ENCODE data around the gene MFSD6.

Gene MFSD6

DNA sequence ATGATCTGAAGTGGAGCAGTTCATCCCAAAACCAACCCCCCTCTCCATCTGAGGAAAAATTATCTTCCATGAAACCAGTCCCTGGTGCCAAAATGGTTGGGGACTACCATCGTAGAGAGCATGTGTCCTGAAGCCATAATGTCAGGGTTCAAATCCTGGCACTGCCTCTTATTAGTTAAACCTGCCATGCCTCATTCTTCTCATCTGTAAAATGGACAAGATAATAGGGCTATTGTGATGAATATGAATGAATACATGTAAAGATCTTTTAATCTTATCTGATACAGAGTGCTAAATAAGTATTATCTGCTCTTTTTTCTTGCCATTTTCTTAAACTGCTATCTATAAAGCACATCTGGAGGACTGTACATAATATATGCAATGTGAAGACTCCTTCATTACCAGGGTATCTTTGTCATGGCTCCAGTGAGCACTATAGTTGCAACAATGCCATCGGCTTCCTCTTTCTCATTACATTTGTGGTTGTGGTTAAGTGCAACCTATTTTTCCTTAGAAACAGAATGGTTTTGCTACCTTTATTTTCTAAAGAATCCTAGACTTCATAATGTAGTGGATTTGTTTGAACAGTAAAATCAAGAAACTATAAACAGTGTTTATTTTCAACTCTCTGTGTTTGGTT lies 27.0 kb downstream of the MFSD6 start:
- FAIRE-seq (no peak), DNase-seq (ENCODE audit: low spot score) (no peak)

DNA sequence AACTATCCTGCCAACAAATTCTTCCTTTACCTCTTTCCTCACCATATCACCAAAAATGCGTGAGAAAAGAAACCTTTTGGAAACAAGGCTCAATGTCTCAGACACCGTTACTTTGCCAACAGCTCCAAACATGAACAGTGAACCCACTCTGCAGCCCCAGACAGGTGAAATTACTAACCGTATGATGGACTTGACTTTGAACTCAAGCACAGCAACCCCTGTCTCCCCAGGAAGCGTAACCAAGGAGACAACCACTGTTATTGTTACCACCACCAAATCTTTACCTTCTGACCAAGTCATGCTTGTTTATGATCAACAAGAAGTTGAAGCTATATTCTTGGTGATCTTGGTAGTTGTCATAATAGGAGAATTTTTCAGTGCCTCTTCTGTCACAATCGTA lies 28.4 kb downstream of the MFSD6 start:
- FAIRE-seq (no peak), DNase-seq (ENCODE audit: low spot score) (no peak)

DNA sequence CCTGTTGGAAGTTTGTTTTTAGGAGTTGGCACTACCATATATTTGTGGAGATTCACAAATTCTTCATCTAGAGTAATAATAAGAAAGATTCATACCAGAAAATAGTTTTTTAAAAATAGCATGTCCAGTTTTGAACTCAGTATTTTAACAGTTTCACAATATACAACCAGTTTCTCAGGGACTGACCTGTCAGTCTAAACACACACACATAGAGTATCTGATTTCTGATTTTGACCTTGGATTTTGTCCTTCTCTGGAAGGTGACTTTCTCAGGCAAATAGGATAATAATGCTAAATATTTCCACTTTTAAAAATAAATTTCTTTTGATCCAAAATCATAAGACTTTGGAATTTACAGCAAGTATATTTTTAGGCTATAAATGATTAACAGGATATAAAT lies 32.0 kb downstream of the MFSD6 start:
- DNase-seq (ENCODE audit: low spot score) (no peak), FAIRE-seq (no peak)

DNA sequence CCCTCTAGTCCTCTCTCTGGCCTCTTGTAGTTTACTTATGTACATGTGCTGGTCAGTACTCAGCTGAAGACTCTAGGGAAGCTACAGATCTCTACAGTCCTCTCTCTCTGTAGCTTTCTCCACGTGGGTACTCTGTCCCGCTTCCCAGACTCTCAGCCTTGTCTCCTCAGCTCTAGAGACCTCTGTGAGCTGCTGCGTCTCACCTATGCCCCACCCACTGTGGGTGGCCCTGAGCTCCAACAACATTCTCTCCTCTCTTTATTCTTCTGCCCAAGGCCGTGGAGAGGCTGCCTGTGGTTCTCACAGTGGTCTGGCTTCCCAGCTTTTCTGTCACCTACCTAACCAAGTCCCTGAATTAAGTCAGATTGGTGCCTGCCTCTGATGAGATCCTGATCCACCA lies 33.4 kb downstream of the MFSD6 start:
- FAIRE-seq (no peak), DNase-seq (ENCODE audit: low spot score) (no peak)

DNA sequence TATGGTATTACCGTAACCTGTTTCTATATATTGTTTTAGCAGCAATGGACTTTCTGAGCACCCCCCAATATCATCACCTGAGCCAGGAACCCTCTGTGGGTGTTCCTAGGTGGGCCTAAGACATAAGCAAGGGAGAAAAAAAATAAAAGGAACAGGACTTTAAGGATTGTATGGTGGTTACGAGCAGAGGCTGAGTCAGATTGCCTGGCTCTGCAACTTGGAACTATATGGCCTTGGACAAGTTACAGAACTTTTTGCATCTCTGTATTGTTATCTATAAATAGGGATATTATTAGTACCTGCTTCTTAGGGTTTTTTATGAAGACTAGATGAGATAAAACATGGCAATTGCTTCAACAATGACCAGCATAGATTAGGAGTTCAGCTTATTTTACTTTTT lies 34.9 kb downstream of the MFSD6 start:
- no peak for FAIRE-seq
- DNase-seq (ENCODE audit: low spot score), result no peak

DNA sequence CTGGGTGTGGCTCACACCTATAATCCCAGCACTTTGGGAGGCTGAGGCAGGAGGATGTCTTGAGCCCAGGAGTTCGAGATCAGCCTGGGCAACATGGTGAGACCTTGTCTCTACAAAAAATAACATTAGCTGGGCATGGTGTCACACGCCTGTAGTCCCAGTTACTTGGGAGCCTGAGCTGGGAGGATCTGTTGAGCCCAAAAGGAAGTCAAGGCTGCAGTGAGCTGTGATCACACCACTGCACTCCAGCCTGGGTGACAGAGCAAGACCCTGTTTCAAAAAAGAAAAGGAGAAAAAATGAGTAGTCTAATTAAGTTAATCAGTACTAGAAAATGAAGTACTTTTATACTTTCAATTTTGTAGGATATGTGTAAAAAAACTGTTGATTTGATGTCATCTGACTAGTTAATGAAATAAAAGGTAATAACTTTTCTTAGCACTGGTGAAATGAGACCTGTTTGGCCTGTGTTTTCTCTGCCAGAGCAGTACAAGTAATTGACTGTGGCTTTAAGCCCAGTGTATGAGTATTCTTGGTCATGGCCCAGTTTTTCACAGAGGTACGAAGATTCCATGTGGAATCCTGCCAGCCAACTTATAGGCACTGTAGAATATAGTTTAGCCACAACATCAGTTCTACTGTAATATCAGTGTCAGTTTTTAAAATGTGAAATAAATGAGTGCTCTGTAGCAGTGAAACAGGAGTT lies 35.8 kb downstream of the MFSD6 start:
- DNase-seq (ENCODE audit: low spot score) (no peak), FAIRE-seq (no peak)

DNA sequence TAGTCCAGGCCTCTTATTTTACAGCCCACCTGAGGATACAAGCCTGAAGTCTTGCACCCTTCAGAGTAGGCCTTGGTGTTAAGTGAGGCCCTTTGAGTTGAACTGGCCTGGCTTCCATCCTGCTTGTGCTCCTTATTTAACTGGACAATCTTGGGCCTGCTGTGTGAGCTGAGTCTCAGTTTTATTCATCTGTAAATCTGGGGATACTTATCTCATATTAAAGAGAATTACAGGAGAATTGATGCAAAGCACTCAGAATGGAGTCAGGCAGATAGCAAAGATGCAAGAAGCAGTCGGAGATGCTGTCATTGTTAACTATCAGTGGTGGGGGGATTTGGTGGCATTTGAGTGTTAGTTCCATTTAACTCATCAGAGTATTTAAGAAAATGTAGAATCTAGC lies 36.8 kb downstream of the MFSD6 start:
- DNase-seq (ENCODE audit: low spot score) (no peak), FAIRE-seq (no peak)

DNA sequence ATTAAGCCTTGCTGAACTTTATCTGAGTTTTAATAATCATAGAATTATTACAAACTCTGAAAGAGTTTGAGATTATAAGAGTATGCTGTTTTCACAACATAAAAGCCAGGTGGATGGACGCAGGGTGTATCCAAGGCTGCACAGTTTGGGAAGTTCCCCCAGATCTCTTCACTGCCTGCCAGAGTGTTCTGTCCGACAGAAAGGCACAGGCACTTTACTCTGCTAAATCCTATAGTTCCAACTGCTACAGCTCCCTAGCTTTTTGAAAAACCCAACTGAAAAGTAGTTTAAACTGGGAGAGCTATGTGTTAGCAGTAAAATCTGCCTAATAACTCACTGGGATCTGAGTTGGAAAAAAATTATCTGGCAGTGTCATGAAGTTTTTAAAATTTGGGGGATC lies 38.0 kb downstream of the MFSD6 start:
- FAIRE-seq (no peak), DNase-seq (ENCODE audit: low spot score) (no peak)

DNA sequence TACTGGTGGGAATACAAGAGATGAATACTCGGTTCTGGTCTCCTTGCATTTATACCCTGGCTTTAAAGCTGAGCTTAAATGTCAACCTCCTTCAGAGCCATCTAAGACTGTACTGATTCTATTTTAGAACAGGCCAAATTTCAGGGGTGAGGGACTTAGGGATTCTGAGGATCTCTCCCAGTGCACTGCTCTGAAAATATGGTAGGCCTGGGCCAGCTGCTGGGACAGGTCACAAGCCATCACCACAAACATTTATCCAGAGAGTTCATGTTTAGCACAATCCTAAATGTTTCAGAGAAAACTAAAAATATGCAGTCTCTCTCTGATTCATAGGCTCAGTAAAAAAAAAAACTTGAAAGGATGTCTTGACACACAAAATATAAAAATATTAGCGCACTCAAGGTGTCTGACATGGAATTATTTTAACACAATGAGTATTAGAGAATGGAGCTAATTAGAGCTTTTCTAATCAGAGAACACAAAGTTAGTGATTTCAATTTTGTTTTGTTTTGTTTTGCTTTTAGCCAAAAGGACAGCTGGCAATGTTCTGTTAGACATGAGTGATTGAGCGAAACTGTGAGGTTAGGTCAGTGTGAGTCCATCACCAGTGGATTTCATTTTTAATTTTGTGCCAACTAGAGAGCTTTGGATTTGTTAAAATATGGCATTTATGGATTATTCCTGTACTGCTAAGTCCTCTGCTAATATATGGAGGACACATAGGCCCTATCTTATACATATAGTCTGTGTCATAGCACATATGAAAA lies 38.8 kb downstream of the MFSD6 start:
- no peak for DNase-seq (ENCODE audit: low spot score)
- FAIRE-seq, result no peak

DNA sequence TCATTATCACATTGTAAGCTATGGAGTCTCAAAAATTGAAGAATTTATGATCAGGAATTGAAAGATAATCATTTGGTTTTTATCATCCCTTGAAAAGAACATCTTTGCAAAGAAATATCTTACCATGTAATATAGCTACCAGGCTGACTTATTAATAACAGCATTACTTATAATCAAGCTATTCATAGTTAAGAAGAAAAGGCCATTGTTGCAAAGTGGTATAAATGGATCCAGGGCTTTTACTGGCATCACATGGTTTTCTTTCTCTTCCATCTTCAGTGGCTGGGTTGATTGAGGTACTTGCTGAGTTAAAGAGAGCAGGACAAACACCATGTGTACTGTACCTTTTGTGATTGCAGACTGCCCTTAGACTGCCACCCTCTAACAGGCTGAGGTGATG lies 39.6 kb downstream of the MFSD6 start:
- DNase-seq (ENCODE audit: low spot score), result no peak
- FAIRE-seq, result no peak

DNA sequence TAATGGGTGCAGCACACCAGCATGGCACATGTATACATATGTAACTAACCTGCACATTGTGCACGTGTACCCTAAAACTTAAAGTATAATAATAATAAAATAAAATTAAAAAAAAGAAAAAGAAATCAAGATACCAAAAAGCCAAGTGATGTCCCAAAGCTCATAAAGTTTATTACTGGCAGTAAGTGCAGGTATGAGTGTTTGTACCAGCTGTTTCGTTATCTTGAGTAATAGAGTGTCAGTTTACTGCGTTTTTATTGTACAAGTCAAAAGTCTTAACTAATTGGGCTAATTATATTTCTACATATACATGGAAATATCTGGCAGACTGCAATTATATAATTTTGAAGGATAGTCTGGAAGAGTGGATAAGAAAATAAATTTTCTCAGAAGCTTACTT lies 41.8 kb downstream of the MFSD6 start:
- DNase-seq (ENCODE audit: low spot score), result no peak
- FAIRE-seq, result no peak

DNA sequence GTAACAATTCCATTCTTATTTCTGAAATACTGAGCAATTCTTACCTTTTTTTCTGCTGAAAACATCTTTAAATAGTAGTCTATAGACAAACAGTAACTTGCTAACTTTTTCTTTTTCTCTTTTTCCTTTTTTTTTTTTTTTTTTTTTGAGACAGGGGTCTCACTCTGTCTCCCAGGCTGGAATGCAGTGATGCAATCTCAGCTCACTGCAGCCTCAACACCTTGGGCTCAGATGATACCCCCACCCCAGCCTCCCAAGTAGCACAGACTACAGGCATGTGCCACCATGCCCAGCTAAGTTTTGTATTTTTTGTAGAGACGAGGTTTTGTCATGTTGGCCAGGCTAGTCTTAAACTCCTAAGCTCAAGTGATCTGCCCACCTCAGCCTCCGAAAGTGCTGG lies 42.2 kb downstream of the MFSD6 start:
- FAIRE-seq (no peak), DNase-seq (ENCODE audit: low spot score) (no peak)

DNA sequence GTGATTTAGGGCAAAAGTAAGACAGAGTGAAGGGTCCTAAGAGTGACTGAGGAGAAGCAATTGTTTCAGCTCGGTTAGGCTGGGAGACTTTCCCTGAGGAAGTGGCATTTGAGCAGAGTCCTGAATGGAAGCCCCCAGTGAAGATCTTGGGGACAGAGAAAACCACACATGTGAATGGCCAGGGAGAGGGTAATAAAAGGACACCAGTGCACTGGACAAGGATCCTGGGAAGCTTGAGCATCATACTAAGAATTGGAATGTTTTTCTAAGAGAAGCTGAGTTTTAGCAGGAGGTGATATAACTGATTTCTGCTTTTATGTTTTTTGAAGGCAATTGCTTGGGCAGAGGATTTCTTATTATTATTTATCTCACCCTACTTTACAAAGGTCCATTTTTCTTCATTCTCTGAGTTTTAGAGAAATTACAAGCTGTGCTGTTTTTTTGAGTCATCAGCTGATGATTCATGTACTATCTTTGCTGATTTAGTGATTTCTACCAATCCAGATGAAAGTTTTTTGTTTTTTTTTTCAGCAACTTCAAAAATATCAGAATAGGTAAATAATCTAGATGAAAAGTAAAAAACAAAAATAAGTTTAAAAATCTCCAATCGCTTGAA lies 43.5 kb downstream of the MFSD6 start:
- FAIRE-seq, result no peak
- no peak for DNase-seq (ENCODE audit: low spot score)

DNA sequence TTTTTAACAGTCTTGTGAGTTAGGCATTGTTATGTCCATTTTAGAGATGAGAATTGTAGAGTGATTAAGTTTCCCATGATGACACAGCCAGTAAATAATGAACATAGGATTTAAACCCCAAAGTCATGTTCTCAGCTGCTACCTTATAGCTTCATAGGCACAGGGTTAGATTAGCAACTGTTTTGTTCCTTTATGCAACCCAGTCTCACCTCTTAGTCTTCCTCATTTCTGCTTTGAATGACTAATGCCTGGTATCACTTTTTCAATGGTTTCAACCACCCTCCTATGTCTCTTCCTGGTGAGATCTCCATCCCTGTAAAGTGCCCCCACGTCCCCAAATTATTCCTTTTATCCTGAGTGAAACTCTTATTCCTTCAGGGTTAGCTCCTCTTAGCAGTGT lies 44.3 kb downstream of the MFSD6 start:
- FAIRE-seq (no peak), DNase-seq (ENCODE audit: low spot score) (no peak)

DNA sequence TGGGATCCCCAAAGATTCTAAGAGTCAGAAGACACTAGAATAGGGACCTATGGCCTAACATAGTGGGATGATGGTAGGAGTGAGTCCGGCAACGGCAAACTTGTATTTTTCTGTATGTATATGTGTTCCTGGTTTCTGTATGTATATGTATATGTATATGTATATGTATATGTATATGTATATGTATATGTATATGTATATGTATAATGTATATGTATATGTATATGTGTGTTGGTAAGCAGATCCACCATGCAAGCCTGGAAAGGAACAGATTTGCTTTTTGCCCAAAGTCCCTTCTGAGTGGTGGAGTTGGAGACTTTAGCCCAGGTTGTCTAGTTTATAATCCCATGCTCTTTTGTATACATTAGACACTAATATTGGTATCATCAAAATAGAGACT lies 46.6 kb downstream of the MFSD6 start:
- DNase-seq (ENCODE audit: low spot score) (no peak), FAIRE-seq (no peak)

DNA sequence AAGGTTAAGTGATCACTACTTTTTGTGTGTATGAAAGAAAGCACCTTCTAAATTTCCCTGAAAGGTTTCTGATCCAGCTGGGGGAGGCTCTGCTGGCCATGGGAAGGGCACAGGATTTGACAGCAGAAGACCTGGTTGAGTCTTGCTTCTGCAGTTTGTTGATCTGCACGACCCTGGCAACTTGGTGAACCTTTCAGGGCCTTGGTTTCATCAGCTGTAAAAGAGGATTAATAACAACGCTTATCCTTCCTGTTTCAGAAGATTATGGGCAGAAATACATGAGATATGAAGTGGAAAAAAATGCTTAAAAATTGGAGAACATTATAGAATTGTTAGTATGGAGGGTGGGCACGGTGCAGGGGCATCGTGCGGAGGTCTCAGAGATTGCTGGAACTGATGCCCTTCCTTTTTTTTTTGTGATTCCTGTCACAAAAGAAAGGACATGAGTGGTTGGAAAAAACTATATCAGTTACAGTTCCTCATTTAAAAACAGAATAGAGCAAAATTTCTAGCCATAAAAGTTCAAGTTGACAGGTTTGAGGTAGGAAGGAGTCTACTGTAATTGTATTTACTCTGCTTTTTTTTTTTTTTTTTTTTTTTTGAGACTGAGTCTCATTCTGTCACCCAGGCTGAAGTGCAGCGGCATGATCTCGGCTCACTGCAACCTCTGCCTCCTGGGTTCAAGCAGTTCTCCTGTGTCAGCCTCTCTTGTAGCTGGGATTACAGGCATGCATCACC lies 47.4 kb downstream of the MFSD6 start:
- FAIRE-seq (no peak), DNase-seq (ENCODE audit: low spot score) (no peak)

DNA sequence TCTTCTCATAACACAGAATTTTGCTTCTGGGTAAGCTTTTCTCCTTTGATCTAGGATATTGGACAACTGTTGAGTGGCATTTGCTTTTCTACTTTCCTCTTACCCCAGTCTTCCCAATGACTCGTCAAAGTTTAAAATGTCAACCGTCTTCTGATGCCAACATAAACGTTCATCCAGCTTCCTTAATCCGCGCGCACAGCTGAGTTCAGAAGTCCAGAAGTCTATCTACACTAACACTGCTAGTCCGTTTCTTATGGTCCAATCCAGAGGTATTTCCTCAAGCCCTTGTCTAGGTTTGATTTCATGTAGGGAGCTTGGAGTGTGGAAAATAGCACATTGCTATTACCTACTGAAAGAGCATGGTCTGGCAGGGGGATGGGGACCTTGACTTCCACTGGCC lies 48.7 kb downstream of the MFSD6 start:
- no peak for FAIRE-seq
- no peak for DNase-seq (ENCODE audit: low spot score)

DNA sequence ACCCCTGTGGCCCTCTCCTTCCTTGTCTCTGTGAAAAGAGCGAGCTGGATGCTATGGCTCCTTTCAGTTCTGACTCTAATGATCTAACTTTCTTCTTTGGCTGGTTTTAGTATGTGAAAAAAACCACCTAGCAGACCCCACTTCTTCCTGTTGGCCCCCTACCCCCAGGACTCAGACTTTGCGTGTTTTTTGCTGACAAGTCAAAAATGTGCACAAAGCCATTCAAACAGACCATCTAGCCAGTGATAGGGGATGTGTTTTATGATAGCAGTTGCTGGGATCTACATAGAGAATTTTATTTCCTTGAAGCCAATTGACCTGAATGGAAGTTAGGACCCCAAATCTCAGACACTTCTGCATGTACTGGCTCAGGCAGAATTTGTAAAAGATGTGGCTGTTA lies 49.1 kb downstream of the MFSD6 start:
- no peak for FAIRE-seq
- no peak for DNase-seq (ENCODE audit: low spot score)

DNA sequence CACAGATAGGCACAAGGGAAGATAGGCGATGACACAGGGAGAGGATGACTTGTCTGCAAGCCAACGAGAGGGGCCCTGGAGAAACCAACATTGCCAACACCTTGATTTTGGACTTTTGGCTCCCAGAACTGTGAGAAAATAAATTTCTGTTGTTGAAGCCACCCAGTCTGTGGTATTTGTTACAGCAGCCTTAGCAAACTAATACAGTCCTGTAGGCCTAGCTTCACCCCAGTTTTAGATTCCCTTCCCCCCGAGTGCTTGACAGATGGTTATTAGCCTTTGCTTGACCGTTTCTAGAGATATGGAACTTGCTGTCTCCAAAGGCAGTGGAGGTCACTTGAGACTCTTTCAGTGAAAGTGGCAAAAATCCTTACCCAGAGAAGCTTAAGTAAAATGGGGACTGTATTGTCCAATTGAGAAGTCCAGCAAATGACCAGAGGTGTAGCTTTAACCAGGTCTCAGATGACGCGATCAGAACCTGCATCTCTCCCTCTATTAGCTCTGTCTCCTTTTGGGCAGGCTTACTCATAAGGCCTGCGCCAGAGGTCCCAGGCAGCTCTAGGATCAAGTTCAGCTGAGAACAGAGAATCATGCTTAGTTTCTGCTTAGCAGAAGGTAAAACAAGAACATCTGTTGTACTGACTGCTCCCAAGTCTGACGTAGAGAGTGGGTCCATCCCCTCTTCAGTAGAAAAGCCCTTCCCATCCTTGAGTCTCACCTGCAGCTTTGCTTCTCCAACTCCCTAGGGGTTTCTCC lies 50.4 kb downstream of the MFSD6 start:
- FAIRE-seq, result no peak
- no peak for DNase-seq (ENCODE audit: low spot score)

DNA sequence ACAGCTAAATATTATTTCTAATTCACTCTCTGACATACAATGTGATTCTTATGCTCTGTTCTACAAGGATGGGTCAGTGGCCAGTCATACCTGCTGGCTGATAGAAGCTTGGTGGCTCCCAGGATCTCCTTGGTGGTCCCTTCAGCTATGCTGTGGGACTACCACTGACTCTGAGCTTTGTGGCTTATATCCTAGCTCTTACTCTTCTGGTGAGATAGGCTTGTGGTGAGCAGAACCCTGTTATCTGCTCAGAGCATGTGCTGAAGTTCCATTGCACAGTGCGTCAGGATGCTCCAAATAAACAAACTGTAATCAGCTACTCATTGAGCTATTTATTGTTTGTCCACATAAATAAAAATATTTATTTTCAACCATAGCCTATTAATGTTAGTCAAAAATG lies 51.7 kb downstream of the MFSD6 start:
- DNase-seq (ENCODE audit: low spot score), result no peak
- no peak for FAIRE-seq

DNA sequence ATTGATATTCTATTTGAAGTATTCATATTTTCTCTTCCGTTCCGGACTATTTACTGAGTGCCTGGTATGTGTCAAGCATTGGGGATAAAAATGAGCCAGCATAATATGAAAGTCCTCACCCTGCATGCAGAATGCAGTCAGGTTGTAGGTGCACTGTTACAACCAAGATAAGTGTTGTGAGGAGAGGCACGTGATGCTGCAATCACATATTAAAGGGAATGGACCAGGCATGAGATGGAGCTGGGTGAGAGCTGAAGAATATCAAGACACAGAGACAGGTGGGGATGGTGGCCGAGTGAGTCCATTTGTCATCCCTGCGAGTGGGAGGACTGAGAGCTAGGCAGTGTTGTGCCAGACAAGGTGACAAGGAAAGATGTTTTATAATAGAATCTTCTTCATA lies 52.3 kb downstream of the MFSD6 start:
- DNase-seq (ENCODE audit: low spot score), result no peak
- no peak for FAIRE-seq

All from urothelium cell line (cell line).